Superior temporal gyrus (tissue), 1 donor: ENCODE data around the gene NAA80.
"Not testable (repeated sequence)": the region's sequence is repeated elsewhere in the genome, so short reads cannot be mapped to it uniquely, and the experiment has no call there.

Source experiments
- DNase-seq: peaks from one replicate; pipeline ENCODE4 v3.0.0-alpha.2; 2016; ENCODE audit errors: extremely low spot score

NAA80 gene

DNA sequence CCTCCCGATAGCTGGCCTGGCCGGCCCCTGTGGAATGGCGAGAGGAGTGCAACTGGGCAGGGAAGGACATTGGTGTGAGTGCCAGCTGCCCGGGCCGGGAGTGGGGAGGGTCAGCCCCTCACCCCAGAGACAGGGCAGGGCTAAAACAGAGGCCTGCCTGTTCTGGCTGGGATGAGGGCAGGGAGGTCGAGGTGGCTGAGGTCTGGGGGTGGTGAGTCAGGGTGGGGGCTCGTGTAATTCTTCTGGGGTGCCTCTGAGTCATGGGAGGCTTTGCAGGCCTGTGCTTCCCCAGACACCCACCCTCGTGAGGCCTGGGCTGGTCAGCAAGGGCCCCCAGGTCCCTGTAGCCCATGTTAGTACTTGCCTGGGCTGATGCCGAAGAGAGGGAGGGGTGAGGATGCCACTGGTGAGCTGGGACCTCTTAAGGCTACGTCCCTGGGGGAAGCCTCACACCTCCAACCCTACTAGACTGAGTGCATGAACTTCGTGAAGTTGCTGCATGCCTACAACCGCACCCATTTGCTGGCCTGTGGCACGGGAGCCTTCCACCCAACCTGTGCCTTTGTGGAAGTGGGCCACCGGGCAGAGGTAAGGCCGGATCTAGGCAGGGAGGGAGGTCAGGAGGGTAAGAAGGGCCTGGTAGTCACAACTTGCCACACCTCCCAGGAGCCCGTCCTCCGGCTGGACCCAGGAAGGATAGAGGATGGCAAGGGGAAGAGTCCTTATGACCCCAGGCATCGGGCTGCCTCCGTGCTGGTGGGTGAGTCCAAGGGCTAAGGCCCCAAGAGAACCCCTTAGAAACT is 28.6 kb downstream of the NAA80 start:
- no peak for DNase-seq

DNA sequence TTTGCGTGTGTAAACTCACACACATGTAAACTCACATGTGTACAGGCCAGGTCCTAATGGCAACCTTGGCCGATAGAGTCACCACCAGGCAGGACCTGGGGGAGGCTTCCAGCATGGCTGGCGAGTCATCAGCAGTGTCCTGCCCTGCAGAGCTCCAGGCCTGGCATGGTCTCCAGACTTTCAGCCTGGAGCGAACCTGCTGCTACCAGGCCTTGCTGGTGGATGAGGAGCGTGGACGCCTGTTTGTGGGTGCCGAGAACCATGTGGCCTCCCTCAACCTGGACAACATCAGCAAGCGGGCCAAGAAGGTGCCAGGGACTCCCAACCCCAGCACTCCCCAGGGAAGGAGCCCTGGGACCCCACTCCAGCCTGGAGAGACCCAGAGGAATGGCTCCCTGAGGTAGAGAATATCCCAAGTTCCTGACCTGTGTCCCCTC is 29.2 kb downstream of the NAA80 start:
- DNase-seq: no peak

- no peak for DNase-seq
Measured at GRCh38 chr3:50269460-50269859, 29.7 kb downstream of the NAA80 start.

DNA sequence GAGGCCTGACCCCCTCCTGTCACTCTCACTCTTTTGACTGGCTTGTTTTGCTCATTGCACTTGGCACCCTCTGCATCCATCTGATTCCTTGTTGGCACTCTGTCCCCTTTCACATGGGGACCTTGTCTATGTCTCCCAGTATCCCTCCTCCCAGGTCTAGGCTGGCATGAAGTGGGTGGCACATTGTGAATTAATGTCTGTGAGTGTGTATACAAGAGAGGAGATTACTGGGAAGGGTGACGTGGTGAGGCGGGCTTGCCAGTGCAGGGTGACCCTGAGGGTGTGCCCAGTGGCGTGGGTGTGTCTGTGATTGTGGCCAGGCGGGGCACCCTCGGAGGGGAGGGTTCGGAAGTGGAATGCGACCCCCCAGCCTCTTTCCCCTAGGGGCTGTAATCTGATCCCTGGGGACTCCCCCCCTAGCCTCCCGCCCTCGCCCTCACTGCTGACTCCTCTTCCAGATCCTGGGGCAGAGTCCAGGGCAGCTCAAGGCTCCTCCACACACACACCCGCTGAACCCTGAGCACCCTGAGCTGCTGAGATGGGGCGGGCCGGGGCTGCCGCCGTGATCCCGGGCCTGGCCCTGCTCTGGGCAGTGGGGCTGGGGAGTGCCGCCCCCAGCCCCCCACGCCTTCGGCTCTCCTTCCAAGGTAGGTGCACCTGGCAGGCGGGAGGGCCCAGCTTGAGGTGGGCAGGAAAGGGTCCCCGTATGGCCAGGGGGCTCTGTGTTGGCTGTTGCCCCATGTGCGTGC is 30.3 kb downstream of the NAA80 start, which contains the start of gene SEMA3B:
SEMA3B (plus strand) TSS at position 445 of the 749 bp plus-strand sequence; CDS start at position 539, 94 bp downstream.
- DNase-seq: peak; percentile 71

DNA sequence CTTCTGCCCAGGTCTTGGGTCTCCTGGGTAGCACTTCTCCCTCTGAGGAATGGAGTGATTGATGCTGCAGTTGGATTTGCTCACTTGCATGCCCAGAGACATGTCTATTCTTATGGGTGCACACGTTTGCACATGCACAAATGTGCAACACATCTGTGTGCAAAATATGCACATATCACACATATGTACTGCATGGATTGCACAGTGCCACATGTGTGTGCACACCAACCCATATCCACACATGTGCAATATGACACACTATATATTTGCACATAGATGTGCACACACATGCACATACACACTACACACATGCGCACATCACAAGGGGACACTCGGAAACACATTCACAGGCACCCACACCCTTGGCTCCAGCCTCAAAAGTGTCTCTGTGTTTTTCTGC is 30.9 kb downstream of the NAA80 start:
- no peak for DNase-seq

DNA sequence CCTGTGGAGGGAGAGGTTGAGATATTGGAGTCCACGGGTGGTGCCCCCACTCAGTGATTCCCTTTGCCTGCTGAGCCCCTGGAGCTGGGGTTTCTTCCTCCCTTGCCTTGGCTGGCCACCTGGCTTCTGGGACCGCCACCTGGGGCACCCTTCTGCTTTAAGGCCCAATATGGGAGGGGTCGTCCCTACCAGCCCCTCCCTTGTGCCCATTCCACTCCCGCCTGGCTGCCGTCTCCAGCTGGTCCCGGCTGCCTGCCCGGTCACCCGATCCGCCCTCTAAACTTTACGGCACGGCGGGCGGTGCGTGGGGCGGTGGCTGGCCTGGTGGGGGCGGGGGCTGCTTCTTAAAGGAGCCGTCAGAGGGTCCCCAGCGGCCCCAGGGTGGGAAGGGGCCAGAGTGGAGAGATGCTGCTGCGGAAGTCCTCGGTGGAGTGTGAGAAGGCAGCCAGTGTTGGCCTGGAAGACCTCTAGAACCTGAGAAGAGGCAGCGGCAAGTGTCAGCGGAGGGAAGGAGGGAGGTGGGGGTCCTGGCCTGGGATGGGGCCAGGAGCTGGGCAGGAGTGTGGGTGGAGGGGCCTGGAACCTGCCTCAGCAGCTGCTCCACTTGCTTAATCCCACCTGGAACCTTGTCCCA is 31.8 kb downstream of the NAA80 start:
- DNase-seq: peak; percentile 64

DNA sequence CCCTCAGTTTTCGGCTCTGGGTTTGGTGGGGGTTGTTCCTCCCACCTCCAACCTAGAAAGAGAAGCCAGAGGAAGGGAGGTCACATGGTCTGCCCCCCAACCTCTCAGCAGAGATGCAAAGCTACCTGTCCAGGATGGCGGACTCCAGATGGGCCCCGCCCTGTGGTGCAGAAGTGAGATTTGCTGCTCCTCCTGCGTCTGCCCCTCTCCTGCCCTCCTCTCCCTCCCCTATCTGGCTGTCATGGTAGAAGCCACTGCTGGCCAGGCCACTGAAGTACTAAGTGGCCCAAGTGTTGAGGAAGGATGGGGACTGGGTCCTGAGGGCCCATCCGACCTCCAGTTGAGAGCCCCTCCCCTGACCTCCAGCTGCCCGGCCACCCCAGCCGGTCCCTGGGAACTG is 32.4 kb downstream of the NAA80 start:
- DNase-seq: no peak

- DNase-seq: no peak
Measured at GRCh38 chr3:50266017-50266416, 33.2 kb downstream of the NAA80 start.

DNA sequence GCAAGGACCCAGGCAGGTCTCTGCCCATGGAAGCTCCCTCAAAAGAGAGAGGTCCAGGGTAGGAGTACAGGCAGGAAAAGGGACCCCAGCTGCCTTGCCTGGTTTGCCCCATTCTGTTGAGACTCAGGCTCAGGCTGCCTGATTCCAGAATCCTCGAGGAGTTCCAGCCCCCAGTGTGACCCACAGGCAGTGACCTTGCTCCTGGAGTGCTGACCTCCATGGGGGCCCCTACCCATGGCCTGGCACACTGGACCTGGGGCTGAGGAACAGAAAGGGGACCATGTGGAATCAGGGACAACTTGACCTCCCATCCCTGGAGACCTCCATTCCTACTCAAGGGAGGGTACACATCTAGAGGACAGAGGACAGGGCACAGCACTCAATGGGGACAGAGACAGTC is 33.6 kb downstream of the NAA80 start:
- no peak for DNase-seq

GRCh38 chr3:50264964-50265485 is 34.2 kb downstream of the NAA80 start:
- DNase-seq: peak; percentile 16

DNA sequence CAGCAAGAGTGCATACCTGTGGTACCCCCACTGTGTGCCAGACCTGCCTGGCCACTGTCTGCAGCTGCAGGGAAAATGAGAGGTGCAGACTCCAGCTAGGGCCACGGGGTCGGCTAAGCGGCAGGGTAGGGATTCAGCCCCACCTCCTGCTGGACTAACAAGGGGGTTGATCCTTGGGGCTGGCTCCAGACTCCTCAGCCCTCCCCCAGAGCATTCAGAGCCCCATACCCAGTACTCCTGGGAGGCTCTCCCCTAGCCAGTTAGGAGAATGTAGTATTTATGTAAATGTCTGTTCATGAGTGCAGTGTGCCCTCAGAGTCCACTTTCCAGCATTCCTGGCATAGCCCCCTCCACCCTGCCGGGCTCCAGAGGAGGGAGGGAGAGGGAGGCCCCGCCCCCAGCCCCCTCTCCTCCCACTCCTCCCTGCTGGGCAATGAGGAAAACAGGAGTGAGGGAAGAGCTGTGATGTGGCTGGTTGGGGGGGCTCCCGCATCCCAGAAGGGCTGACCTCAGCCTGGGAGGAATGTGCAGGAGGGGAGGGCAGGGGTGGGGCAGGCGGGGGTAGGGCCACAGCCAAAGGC is 34.7 kb downstream of the NAA80 start:
- DNase-seq: peak; percentile 73

- no peak for DNase-seq
Measured at GRCh38 chr3:50263478-50264382, 35.5 kb downstream of the NAA80 start.

DNA sequence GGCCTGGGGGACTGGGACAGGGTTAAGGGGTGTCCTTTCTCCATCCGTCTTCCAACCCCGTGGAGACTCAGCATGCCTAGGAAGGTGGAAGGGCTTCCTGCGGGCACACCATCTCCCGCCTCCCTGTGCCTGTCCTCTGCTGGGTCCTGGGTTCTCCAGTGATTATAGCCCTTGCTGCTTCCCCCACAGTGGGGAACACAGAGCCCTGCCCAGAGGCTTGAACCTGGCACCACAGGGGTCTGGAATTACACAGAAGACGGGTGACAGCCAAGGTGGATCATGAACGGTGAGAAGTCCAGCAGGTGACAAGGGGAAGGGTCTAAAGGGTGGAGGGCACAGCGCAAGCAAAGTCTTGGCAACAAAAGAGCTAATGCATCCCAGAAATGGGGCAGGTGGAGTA is 36.4 kb downstream of the NAA80 start:
- no peak for DNase-seq

- DNase-seq: not testable (repeated sequence)
Measured at GRCh38 chr3:50262200-50262599, 37.0 kb downstream of the NAA80 start.

GRCh38 chr3:50261505-50261904 is 37.7 kb downstream of the NAA80 start:
- DNase-seq: peak; percentile 23

DNA sequence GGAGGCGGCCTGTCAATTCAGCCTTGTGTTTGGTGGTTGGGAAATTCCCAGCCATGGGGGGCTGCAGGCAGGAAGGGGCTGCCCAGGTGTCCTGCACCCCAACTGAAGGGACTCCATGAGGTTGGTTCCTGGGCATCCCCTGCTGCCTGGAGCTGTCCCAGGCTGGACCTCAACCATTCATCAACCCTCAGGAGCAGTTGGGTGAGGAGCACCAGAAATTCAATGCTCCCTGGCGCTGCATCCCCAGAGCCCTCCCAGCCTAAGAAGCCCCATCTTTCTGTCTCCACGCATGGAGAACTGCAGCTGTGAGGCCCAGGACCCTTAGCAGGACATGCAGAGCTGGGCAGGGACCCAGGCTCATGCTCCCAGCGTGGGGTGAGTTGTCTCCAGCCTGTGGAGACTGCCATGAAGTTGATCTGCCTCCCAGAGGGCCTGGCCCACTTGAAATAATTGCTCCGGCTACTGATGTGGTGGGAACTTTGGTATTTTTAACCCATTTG is 38.2 kb downstream of the NAA80 start:
- peak; percentile 48 for DNase-seq

DNA sequence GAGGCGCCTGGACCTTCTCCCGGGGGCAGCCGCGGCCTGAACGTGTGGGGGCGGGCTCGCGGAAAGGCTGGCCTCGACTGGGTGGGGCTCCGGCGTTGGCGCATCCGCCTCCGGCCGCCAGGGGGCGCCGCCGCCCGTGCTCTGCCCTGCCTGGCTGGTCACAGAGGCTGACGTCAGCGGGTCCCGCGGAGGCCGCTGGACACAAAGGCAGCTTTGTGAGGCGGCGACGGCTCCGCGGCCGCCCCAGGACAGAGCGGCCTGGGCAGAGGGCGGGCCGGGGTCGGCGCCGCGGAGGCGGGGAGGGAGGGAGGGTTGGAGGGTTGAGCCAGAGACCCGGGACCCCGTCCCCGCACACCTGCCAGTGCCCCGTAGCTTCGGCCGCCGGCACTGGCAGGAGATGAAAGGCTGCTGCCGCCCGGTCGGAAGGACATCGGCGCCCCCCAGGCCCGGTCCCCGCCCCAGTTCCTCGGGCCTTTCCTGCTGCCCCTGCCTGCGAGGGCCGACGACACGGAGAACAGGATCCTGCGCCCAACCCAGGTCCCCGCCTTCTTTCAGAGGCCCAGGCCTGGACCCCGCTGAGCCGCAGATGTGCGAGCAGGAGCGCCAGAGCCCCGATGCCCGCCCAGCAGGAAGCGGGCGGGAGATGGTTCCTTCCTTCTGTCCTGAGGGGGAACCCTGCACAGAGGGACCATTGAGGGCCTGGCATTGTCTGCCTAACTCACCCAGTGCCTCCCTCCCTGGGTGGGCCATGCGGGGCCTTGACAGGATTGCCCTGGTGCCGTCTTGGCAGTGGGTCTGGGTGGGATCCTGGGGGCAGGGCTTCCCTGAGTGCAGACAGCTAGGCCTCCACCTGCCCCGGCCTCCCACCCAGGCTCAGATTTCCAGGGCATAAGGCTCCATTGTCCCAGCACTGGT is 38.9 kb downstream of the NAA80 start:
- DNase-seq: peak; percentile 93

GRCh38 chr3:50259432-50260026 is 39.7 kb downstream of the NAA80 start:
- DNase-seq: no peak

DNA sequence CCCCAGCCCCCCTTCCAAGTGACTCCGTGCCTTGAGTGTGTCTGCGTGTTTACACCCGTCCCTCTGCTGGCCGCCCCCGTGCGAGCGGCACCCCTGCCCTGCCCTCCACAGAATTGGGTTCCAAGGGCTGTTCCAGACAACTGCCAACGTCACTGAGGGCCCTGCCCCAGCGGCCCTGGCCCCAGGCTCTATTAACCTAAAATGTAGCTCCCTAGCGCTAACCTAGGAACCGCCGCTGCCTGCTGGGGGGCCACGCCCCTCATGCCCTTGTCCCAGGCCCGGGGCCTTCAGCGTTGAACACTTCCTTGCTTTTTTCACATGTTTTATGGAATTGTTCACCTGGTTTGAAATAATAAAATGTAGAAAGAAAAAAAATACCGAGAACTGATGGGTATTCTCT is 40.2 kb downstream of the NAA80 start:
- no peak for DNase-seq
